ENCODE measurements around the gene ADPRM. TPM values are rescaled to one million over a fixed set of nuclear protein-coding genes. Genes with fewer than 3 reads are reported as not detected.

Gene ADPRM
- total RNA-seq: 10 to 100 TPM in 3 of 4 donors, 1 to 10 TPM in 1; 8.8 to 22.4 (median 10.6) TPM

- peak within 1 kb of the TSS; percentile 96 for H3K4me3 ChIP-seq
- WGBS: 1% methylated on average over 23 of the region's 84 CpGs
- peaks cover 18% of the 10 kb centered on the region for H3K36me3 ChIP-seq
- no peaks in the 10 kb centered on the region for H3K27me3 ChIP-seq
- peak; percentile 95 to 97 for DNase-seq (ENCODE audit: low spot score in 2 of 2)
- H3K27ac ChIP-seq: peak within 1 kb of the TSS; percentile 87
- H3K4me1 ChIP-seq: peaks cover 26% of the 10 kb centered on the region
- TF ChIP-seq, protein P1, sequence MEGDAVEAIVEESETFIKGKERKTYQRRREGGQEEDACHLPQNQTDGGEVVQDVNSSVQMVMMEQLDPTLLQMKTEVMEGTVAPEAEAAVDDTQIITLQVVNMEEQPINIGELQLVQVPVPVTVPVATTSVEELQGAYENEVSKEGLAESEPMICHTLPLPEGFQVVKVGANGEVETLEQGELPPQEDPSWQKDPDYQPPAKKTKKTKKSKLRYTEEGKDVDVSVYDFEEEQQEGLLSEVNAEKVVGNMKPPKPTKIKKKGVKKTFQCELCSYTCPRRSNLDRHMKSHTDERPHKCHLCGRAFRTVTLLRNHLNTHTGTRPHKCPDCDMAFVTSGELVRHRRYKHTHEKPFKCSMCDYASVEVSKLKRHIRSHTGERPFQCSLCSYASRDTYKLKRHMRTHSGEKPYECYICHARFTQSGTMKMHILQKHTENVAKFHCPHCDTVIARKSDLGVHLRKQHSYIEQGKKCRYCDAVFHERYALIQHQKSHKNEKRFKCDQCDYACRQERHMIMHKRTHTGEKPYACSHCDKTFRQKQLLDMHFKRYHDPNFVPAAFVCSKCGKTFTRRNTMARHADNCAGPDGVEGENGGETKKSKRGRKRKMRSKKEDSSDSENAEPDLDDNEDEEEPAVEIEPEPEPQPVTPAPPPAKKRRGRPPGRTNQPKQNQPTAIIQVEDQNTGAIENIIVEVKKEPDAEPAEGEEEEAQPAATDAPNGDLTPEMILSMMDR (IDR thresholded peaks at IDR 0.05): peak in 1 of 2 donors; percentile 47
- TF ChIP-seq POLR2AphosphoS5 (IDR thresholded peaks at IDR 0.05) (peak; percentile 77 to 96 (median 81)), POLR2A (IDR thresholded peaks at IDR 0.05) (peak; percentile 30 to 89), EP300 (IDR thresholded peaks at IDR 0.05) (no peak)
- H3K9me3 ChIP-seq: no peaks in the 10 kb centered on the region
Observed at GRCh38 chr17:10697092-10698081, at the start of gene ADPRM, which contains the start of gene SCO1. ADPRM (plus strand) TSS chr17:10697594; CDS start chr17:10704927, 7,333 bp downstream. SCO1 (minus strand) TSS chr17:10697533; CDS start chr17:10697507, 26 bp downstream.

DNA sequence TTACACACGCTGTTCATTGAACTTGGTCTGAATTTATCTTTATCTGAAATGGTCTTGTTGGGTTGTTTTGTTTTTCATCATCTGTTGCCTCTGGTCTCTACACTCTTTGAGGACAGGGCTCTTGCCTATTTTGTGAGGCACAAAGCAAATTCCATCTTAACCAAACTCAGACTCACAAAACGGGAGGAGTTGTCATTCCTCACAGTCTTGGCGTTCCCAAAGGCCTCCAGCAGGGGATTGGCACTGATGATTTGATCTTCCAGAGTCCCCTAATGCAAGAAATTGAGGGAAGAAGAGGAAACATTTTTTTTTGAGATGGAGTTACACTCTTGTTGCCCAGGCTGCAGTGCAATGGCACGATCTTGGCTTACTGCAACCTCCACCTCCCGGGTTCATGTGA, 49.0 kb upstream of the ADPRM start:
- DNase-seq (ENCODE audit: low spot score in 2 of 2): no peak
- no peak overlapping the region for H3K4me3 ChIP-seq
- no peak overlapping the region for H3K27ac ChIP-seq
- peaks cover 3% of the 10 kb centered on the region for H3K4me1 ChIP-seq
- TF ChIP-seq POLR2AphosphoS5 (IDR thresholded peaks at IDR 0.05): no peak
- TF ChIP-seq EP300 (IDR thresholded peaks at IDR 0.05): no peak
- TF ChIP-seq POLR2A (IDR thresholded peaks at IDR 0.05): no peak
- TF ChIP-seq, protein P1 (IDR thresholded peaks at IDR 0.05): no peak
- no peaks in the 10 kb centered on the region for H3K9me3 ChIP-seq
- H3K36me3 ChIP-seq: peaks cover 6% of the 10 kb centered on the region
- H3K27me3 ChIP-seq: no peaks in the 10 kb centered on the region
- 92% methylated on average over 5 of the region's 5 CpGs for WGBS

GRCh38 chr17:10648956-10649355, 48.4 kb upstream of the ADPRM start:
- DNase-seq (ENCODE audit: low spot score in 2 of 2): no peak
- no peaks in the 10 kb centered on the region for H3K27me3 ChIP-seq
- peaks cover 6% of the 10 kb centered on the region for H3K36me3 ChIP-seq
- peaks cover 3% of the 10 kb centered on the region for H3K4me1 ChIP-seq
- WGBS: 89% methylated on average over 3 of the region's 3 CpGs
- no peaks in the 10 kb centered on the region for H3K9me3 ChIP-seq
- no peak overlapping the region for H3K27ac ChIP-seq
- no peak overlapping the region for H3K4me3 ChIP-seq
- TF ChIP-seq EP300 (IDR thresholded peaks at IDR 0.05) (no peak), POLR2A (IDR thresholded peaks at IDR 0.05) (no peak), POLR2AphosphoS5 (IDR thresholded peaks at IDR 0.05) (no peak)
- TF ChIP-seq, protein P1 (IDR thresholded peaks at IDR 0.05): no peak

GRCh38 chr17:10649602-10650001, 47.8 kb upstream of the ADPRM start:
- Histone ChIP-seq H3K4me3 (no peak overlapping the region), H3K36me3 (peaks cover 6% of the 10 kb centered on the region), H3K4me1 (peaks cover 3% of the 10 kb centered on the region), H3K27ac (no peak overlapping the region), H3K27me3 (no peaks in the 10 kb centered on the region), H3K9me3 (no peaks in the 10 kb centered on the region)
- TF ChIP-seq POLR2AphosphoS5 (IDR thresholded peaks at IDR 0.05) (no peak), POLR2A (IDR thresholded peaks at IDR 0.05) (no peak), EP300 (IDR thresholded peaks at IDR 0.05) (no peak)
- TF ChIP-seq, protein P1 (IDR thresholded peaks at IDR 0.05): no peak
- 94% methylated on average over 5 of the region's 5 CpGs for WGBS
- DNase-seq (ENCODE audit: low spot score in 2 of 2): no peak

GRCh38 chr17:10651927-10652326, 45.5 kb upstream of the ADPRM start:
- no peaks in the 10 kb centered on the region for H3K27me3 ChIP-seq
- TF ChIP-seq EP300 (IDR thresholded peaks at IDR 0.05): no peak
- no peak for TF ChIP-seq POLR2A (IDR thresholded peaks at IDR 0.05)
- TF ChIP-seq POLR2AphosphoS5 (IDR thresholded peaks at IDR 0.05): no peak
- TF ChIP-seq, protein P1 (IDR thresholded peaks at IDR 0.05): no peak
- H3K36me3 ChIP-seq: peaks cover 3% of the 10 kb centered on the region
- 81% methylated on average over 9 of the region's 9 CpGs for WGBS
- H3K4me1 ChIP-seq: no peaks in the 10 kb centered on the region
- no peak for DNase-seq (ENCODE audit: low spot score in 2 of 2)
- H3K9me3 ChIP-seq: no peaks in the 10 kb centered on the region
- H3K4me3 ChIP-seq: no peak overlapping the region
- no peak overlapping the region for H3K27ac ChIP-seq
